Lower lobe of right lung (tissue), 2 donors: ENCODE results near the gene HPGDS. TPM values are rescaled to one million over a fixed set of nuclear protein-coding genes. Genes with fewer than 3 reads are reported as not detected.

Source experiments
- ATAC-seq, 2 donors: fragments of 200-7000 bp; cut with Tn5 transposase; one replicate each; pipeline ENCODE4 v1.9.1; 2020 to 2022; ENCODE audit warnings: mild to moderate bottlenecking in 2 of 2, moderate library complexity in 2 of 2
- DNase-seq: peaks from one replicate; pipeline ENCODE4 v3.0.0-alpha.2; 2020
- H3K27ac ChIP-seq: fragments of 200-600 bp; one replicate; pipeline ENCODE4 v1.8.0; 2022
- H3K27me3 ChIP-seq: fragments of 200-600 bp; one replicate; pipeline ENCODE4 v1.8.0; 2022; ENCODE audit warnings: low read depth
- H3K36me3 ChIP-seq: fragments of 200-600 bp; one replicate; pipeline ENCODE4 v1.8.0; 2022; ENCODE audit warnings: mild to moderate bottlenecking
- H3K4me1 ChIP-seq: fragments of 200-600 bp; one replicate; pipeline ENCODE4 v1.8.0; 2022
- H3K4me3 ChIP-seq: fragments of 200-600 bp; one replicate; pipeline ENCODE4 v1.8.0; 2022; ENCODE audit warnings: mild to moderate bottlenecking
- H3K9me3 ChIP-seq: fragments of 200-600 bp; one replicate; pipeline ENCODE4 v1.8.0; 2022
- intact Hi-C: fragments of 100-400 bp; cut with DNase I; formaldehyde crosslinking; loops from one replicate; pipeline ENCODE4 v1.11.0; 2022
- total RNA-seq: library from RNA; stranded (reverse); fragmentation: NEBNext Ultra II Directional; extraction: Animal tissue kit (Norgen Biotek cat#: 25700); gene quantifications from one replicate; pipeline ENCODE4 v1.2.1, GENCODE V29; 2021
- TF ChIP-seq, protein P1 (sequence below): fragments of 200-600 bp; IDR thresholded peaks from one replicate; pipeline ENCODE4 v1.8.0; 2022; ENCODE audit warnings: antibody characterized with exemption, mild to moderate bottlenecking
- donor health status: DM: no; HTN: yes; CAD: no; lungs with severe emphysema.

Gene HPGDS
- total RNA-seq, 1 donor from 2014 or later = 12.5 TPM

DNA sequence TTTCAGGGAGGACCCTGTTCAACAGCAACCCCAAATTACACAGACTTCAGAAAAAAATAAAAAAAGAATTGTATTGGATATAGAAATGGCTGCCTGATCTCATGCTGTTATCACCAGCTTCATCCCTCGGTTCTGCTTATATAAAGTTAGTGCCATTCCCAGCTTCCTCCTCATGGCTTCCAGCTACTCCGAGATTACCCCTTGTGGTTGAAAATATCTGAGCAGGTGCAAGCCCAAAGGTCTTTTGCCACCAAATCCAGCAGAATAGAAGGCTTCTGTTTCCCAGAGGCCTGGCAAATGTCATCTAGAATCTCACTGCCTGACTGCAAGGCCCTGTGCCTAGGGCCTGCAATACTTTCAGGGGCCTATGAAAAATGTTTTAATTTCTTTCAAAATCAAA, 13.8 kb upstream of the HPGDS start:
- DNase-seq (no peak), ATAC-seq (no peak)
- TF ChIP-seq, protein P1, sequence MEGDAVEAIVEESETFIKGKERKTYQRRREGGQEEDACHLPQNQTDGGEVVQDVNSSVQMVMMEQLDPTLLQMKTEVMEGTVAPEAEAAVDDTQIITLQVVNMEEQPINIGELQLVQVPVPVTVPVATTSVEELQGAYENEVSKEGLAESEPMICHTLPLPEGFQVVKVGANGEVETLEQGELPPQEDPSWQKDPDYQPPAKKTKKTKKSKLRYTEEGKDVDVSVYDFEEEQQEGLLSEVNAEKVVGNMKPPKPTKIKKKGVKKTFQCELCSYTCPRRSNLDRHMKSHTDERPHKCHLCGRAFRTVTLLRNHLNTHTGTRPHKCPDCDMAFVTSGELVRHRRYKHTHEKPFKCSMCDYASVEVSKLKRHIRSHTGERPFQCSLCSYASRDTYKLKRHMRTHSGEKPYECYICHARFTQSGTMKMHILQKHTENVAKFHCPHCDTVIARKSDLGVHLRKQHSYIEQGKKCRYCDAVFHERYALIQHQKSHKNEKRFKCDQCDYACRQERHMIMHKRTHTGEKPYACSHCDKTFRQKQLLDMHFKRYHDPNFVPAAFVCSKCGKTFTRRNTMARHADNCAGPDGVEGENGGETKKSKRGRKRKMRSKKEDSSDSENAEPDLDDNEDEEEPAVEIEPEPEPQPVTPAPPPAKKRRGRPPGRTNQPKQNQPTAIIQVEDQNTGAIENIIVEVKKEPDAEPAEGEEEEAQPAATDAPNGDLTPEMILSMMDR = no peak
- no peaks in the 10 kb centered on the region for H3K27me3 ChIP-seq
- no peak overlapping the region for H3K4me3 ChIP-seq
- intact Hi-C loops = no loop called here
- no peaks in the 10 kb centered on the region for H3K9me3 ChIP-seq
- no peaks in the 10 kb centered on the region for H3K4me1 ChIP-seq
- H3K36me3 ChIP-seq = no peaks in the 10 kb centered on the region
- no peak overlapping the region for H3K27ac ChIP-seq

DNA sequence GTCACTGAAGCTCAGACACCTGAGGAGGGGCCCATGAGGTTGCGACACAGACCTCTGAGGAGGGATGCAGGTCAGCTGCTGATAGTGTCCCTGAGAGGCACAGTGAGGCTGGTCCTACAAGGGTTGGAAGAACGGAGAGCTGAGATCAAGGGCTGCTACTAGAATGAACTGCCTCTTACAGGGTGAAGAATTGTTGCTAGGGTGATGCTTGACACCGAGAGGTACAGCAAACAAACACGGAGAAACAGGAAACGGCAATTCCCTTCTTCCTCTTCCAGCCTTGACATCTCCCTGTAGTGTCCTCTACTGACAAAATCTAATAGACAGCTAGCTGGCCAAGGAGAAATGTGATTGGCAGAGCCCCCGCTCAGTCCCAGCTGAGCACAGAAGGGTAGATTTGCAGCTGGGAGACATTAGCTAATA, 11.8 kb upstream of the HPGDS start:
- TF ChIP-seq, protein P1 = no peak
- H3K27ac ChIP-seq = no peak overlapping the region
- DNase-seq (no peak), ATAC-seq (peak; percentile 53 to 82)
- intact Hi-C loops = no loop called here
- no peaks in the 10 kb centered on the region for H3K36me3 ChIP-seq
- H3K9me3 ChIP-seq = no peaks in the 10 kb centered on the region
- no peaks in the 10 kb centered on the region for H3K27me3 ChIP-seq
- H3K4me1 ChIP-seq = no peaks in the 10 kb centered on the region
- no peak overlapping the region for H3K4me3 ChIP-seq

- no peaks in the 10 kb centered on the region for H3K9me3 ChIP-seq
- no peaks in the 10 kb centered on the region for H3K36me3 ChIP-seq
- intact Hi-C loops = no loop called here
- H3K4me3 ChIP-seq = no peak overlapping the region
- no peak overlapping the region for H3K27ac ChIP-seq
- TF ChIP-seq, protein P1 = no peak
- no peaks in the 10 kb centered on the region for H3K4me1 ChIP-seq
- DNase-seq (no peak), ATAC-seq (no peak)
- no peaks in the 10 kb centered on the region for H3K27me3 ChIP-seq
Measured at GRCh38 chr4:94352996-94353395, 10.4 kb upstream of the HPGDS start.

GRCh38 chr4:94352163-94352562, 9.5 kb upstream of the HPGDS start:
- TF ChIP-seq, protein P1 = no peak
- no peak for ATAC-seq
- H3K4me3 ChIP-seq = no peak overlapping the region
- DNase-seq = no peak
- H3K27me3 ChIP-seq = no peaks in the 10 kb centered on the region
- H3K36me3 ChIP-seq = no peaks in the 10 kb centered on the region
- intact Hi-C loops = no loop called here
- H3K4me1 ChIP-seq = no peaks in the 10 kb centered on the region
- H3K27ac ChIP-seq = no peak overlapping the region
- H3K9me3 ChIP-seq = no peaks in the 10 kb centered on the region

GRCh38 chr4:94351319-94351718, 8.7 kb upstream of the HPGDS start:
- DNase-seq = no peak
- H3K4me3 ChIP-seq = no peak overlapping the region
- intact Hi-C loops = no loop called here
- H3K27me3 ChIP-seq = no peaks in the 10 kb centered on the region
- no peaks in the 10 kb centered on the region for H3K36me3 ChIP-seq
- no peak overlapping the region for H3K27ac ChIP-seq
- H3K9me3 ChIP-seq = no peaks in the 10 kb centered on the region
- no peaks in the 10 kb centered on the region for H3K4me1 ChIP-seq
- ATAC-seq = no peak
- TF ChIP-seq, protein P1 = no peak

GRCh38 chr4:94350095-94350494, 7.5 kb upstream of the HPGDS start:
- TF ChIP-seq, protein P1 = no peak
- ATAC-seq = no peak

More at GRCh38 chr4:94350095-94350494, 7.5 kb upstream of the HPGDS start:
- Histone ChIP-seq H3K27me3 (no peaks in the 10 kb centered on the region), H3K36me3 (no peaks in the 10 kb centered on the region), H3K9me3 (no peaks in the 10 kb centered on the region), H3K4me3 (no peak overlapping the region), H3K27ac (no peak overlapping the region), H3K4me1 (no peaks in the 10 kb centered on the region)
- no peak for DNase-seq
- intact Hi-C loops = no loop called here
